WI38 (cell line): ENCODE measurements around the gene TAB2.

Source experiments
- H3K4me3 ChIP-seq: 2 replicates; pipeline ENCODE4 v1.5.1; 2011; ENCODE audit warnings: low read depth, mild to moderate bottlenecking, control low read depth, low read length
- TF ChIP-seq, protein P1 (sequence below): IDR thresholded peaks from 2 replicates; pipeline ENCODE4 v1.5.1; 2012; ENCODE audit warnings: low read depth, mild to moderate bottlenecking, control low read depth, low read length

Gene TAB2

DNA sequence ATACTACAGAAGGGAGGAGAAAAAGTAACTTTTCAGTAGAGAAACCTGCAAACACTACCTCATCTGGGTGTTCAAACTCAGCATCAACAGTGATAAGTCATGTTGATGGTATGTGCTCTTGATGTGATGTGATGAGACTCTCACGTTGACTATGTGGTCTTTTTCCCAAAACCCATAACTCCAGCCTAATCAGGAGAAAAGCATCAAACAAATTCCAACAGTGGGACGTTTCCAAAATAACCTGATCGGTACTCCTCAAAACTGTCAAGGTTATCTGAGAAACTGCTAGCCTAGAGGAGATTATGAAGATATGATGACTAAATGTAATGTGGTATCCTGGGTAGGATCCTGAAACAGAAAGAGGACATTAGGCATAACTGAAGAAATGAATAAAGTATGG is 41.9 kb upstream of the TAB2 start:
- TF ChIP-seq, protein P1, sequence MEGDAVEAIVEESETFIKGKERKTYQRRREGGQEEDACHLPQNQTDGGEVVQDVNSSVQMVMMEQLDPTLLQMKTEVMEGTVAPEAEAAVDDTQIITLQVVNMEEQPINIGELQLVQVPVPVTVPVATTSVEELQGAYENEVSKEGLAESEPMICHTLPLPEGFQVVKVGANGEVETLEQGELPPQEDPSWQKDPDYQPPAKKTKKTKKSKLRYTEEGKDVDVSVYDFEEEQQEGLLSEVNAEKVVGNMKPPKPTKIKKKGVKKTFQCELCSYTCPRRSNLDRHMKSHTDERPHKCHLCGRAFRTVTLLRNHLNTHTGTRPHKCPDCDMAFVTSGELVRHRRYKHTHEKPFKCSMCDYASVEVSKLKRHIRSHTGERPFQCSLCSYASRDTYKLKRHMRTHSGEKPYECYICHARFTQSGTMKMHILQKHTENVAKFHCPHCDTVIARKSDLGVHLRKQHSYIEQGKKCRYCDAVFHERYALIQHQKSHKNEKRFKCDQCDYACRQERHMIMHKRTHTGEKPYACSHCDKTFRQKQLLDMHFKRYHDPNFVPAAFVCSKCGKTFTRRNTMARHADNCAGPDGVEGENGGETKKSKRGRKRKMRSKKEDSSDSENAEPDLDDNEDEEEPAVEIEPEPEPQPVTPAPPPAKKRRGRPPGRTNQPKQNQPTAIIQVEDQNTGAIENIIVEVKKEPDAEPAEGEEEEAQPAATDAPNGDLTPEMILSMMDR: no peak
- H3K4me3 ChIP-seq: no peak overlapping the region

DNA sequence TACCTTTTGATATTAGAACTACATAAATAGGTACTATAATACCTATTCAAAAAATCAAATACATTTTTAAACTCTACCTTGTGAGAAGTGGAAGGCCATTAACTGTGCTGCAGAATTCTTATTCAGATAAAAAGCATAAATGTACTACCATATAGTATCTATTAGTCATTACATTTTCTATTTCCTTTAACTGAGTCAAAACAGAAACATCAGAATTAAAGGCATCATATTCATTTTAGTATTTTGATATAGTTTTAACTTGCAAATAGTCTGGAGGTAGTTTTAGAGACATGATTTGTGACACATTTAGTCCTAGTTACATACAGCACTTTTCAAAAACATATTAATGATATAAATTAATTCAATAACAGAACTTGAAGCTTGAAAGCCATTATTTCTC is 39.9 kb upstream of the TAB2 start:
- H3K4me3 ChIP-seq: no peak overlapping the region
- TF ChIP-seq, protein P1: no peak

GRCh38 chr6:149278997-149279396 is 38.5 kb upstream of the TAB2 start:
- TF ChIP-seq, protein P1: no peak
- H3K4me3 ChIP-seq: no peak overlapping the region

- H3K4me3 ChIP-seq: no peak overlapping the region
- TF ChIP-seq, protein P1: no peak
Observed at GRCh38 chr6:149284904-149285303, 32.6 kb upstream of the TAB2 start.

GRCh38 chr6:149285626-149286025 is 31.9 kb upstream of the TAB2 start:
- no peak overlapping the region for H3K4me3 ChIP-seq
- TF ChIP-seq, protein P1: no peak

GRCh38 chr6:149286905-149287304 is 30.6 kb upstream of the TAB2 start:
- TF ChIP-seq, protein P1: no peak
- H3K4me3 ChIP-seq: no peak overlapping the region

GRCh38 chr6:149289192-149289781 is 28.2 kb upstream of the TAB2 start:
- TF ChIP-seq, protein P1: no peak
- H3K4me3 ChIP-seq: no peak overlapping the region
